Natural killer cell treated with Interleukin-12 subunit alpha and Interleukin-12 subunit beta and Interleukin-15 and Interleukin-18, amount 100 ng/mL, for 72 hours (primary cell): ENCODE measurements around the gene RPL3. TPM values are rescaled to one million over a fixed set of nuclear protein-coding genes. Genes with fewer than 3 reads are reported as not detected.

ENCODE experiments used
- ATAC-seq, 2 donors: fragments of 150-1000 bp; cut with Tn5 transposase in 1 of 2; sonication (Bioruptor Pico), chemical (Tn5 transposase) in 1 of 2; 2 replicates each; pipeline ENCODE4 v1.10.0; 2021
- DNase-seq: peaks from one replicate; pipeline ENCODE4 v3.0.0; 2022; ENCODE audit warnings: low spot score
- H3K27ac Mint-ChIP-seq, 2 donors: 1 replicate in 1 of 2; 2 replicates in 1 of 2; pipeline ENCODE4 v1.8.0; 2022; ENCODE audit warnings: mixed read lengths in 2 of 2, mild to moderate bottlenecking in 1 of 2, moderate library complexity in 1 of 2
- H3K27me3 Mint-ChIP-seq, 2 donors: 1 replicate in 1 of 2; 2 replicates in 1 of 2; pipeline ENCODE4 v1.8.0; 2022; ENCODE audit warnings: mixed read lengths in 2 of 2
- H3K36me3 Mint-ChIP-seq: one replicate; pipeline ENCODE4 v1.8.0; 2022; ENCODE audit warnings: mixed read lengths
- H3K4me1 Mint-ChIP-seq, 2 donors: 1 replicate in 1 of 2; 2 replicates in 1 of 2; pipeline ENCODE4 v1.8.0; 2022; ENCODE audit warnings: low read depth in 2 of 2, mixed read lengths in 2 of 2, mild to moderate bottlenecking in 1 of 2
- H3K4me3 Mint-ChIP-seq: one replicate; pipeline ENCODE4 v1.8.0; 2022; ENCODE audit warnings: mixed read lengths
- H3K9me3 Mint-ChIP-seq: 2 replicates; pipeline ENCODE4 v1.8.0; 2022; ENCODE audit warnings: mixed read lengths
- total RNA-seq, 2 donors: library from RNA; stranded (reverse); gene quantifications; one replicate each; pipeline ENCODE4 v1.2.3, GENCODE V29; 2022

RPL3 gene
- total RNA-seq, 2 donors from 2014 or later = 1,242 to 2,090 TPM

- peak overlapping the region; percentile 100 for H3K27ac Mint-ChIP-seq
- peaks cover 35% of the 10 kb centered on the region for H3K36me3 Mint-ChIP-seq
- peak overlapping the region; percentile 99 for H3K4me3 Mint-ChIP-seq
- no peak for ATAC-seq
- no peaks in the 10 kb centered on the region for H3K27me3 Mint-ChIP-seq
- H3K4me1 Mint-ChIP-seq = peaks cover 47 to 56% of the 10 kb centered on the region in 2 donors
- H3K9me3 Mint-ChIP-seq = no peaks in the 10 kb centered on the region
- DNase-seq = no peak
These were observed 1.5 kb downstream of the RPL3 start for GRCh38 chr22:39317775-39318506.

GRCh38 chr22:39317084-39317774 is 2.2 kb downstream of the RPL3 start:
- DNase-seq (peak; percentile 57), ATAC-seq (no peak)
- Mint-ChIP-seq H3K4me3 (peak overlapping the region; percentile 99), H3K36me3 (peaks cover 41% of the 10 kb centered on the region), H3K27me3 (no peaks in the 10 kb centered on the region), H3K27ac (peak overlapping the region; percentile 100), H3K4me1 (peaks cover 47 to 56% of the 10 kb centered on the region in 2 donors), H3K9me3 (no peaks in the 10 kb centered on the region)

DNA sequence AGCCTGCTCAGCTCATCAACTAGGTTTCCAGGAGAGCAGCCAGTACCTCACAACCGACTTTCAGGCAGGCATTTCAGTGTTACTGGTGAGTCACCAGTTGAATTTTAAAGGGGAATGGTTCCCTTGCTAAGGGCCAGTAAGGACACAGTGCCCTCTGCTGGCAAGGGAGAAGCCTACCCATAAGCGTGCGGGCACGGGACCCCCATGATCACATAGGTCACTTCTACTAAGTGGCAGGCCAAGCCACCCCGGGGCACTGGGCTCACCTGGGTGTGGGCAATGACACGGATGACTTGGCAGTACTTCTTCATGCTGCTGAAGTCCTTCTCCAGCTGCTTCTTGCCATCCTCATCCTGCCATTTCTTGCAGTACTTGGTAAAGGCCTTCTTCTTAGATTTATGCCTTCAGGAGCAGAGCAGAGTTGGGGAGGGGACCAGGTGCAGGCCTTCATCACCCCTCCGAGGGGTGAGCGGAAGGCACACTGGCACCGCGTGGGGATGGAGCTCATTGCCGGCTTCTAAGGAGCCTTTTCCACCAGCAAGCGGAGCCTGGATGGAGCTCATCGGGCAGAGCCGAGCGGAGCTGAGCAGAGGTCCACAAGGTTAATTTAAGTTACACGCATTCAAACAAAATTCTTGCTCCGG is 2.9 kb downstream of the RPL3 start:
- DNase-seq (peak; percentile 80), ATAC-seq (peak; percentile 20 to 31)
- Mint-ChIP-seq H3K36me3 (peaks cover 41% of the 10 kb centered on the region), H3K4me3 (peak overlapping the region; percentile 99), H3K27me3 (no peaks in the 10 kb centered on the region), H3K4me1 (peaks cover 50 to 58% of the 10 kb centered on the region in 2 donors), H3K9me3 (no peaks in the 10 kb centered on the region), H3K27ac (peak overlapping the region; percentile 100)

GRCh38 chr22:39315389-39315788 is 4.0 kb downstream of the RPL3 start:
- DNase-seq (peak; percentile 26), ATAC-seq (no peak)
- Mint-ChIP-seq H3K9me3 (no peaks in the 10 kb centered on the region), H3K4me3 (peak overlapping the region; percentile 99), H3K27me3 (no peaks in the 10 kb centered on the region), H3K4me1 (peaks cover 53 to 57% of the 10 kb centered on the region in 2 donors), H3K27ac (peak overlapping the region; percentile 100), H3K36me3 (peaks cover 41% of the 10 kb centered on the region)

DNA sequence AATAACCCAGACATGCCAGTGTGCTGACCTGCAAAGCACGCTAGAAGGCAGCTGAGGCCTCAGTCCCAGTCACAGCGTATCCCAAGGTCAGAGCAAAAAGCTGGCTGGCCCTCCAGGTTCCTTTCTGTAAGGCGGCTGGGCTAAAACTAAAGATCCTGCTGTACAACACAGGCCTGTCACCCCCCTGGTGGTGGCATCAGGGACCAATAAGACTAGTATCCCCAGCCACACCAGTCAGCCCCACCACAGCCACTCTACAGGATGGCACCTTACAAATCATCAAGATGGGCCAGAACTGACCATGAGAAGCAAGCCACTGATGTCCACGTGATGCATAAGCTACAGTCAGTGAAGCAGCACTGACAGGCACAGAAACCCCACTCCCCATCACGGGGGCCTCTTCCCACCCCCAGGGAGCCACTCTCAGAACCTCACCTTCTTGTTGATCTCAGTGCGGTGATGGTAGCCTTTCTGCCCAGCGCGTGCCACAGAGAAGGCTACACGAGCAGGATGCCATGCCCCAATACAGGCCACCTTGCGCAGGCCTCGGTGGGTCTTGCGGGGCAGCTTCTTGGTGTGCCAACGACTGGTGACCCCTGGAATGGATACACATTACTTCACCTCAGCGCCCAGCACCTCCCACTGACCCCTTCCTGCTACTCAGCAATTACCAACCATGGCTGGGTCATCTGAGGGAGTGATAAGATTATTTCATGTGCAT is 5.0 kb downstream of the RPL3 start:
- peak overlapping the region; percentile 99 for H3K4me3 Mint-ChIP-seq

DNA sequence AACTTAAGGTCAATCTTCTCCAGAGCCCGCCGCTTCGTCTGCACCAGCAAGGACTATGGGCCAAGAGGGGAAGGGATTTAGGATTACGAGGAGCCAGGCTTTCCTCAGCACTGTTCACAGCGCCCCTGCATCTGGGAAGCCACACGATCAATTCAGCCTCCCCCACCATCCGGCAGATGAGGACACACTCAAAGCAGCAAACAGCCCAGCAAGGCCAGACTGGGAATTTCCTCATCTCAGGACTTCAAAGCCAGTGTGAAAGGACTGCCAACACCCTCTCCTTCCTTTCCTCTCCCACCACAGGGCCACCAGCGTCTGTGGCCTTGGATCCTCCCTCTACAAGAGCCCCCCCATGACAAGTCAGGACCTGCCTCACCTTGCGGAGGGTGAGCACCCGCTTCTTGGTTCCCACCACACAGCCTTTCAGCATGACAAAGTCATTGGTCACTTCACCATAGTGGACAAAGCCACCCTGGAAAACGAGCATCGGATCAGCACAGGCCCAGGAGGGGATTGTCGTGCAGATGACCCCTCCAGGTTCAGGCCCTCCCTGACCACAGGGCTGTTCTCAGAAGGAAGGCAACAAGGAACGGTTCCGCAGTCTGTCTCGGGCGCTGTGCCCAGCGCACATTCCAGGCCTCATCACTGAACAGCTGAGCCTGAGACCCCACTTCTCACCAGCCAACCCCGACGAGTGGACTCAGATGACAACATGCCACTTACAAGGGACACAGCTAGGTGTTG is 6.0 kb downstream of the RPL3 start:
- ATAC-seq (no peak), DNase-seq (peak; percentile 53)
- peaks cover 35% of the 10 kb centered on the region for H3K36me3 Mint-ChIP-seq
- H3K9me3 Mint-ChIP-seq = no peaks in the 10 kb centered on the region
- H3K4me3 Mint-ChIP-seq = no peak overlapping the region
- H3K4me1 Mint-ChIP-seq = peaks cover 36 to 50% of the 10 kb centered on the region in 2 donors
- H3K27me3 Mint-ChIP-seq = no peaks in the 10 kb centered on the region
- H3K27ac Mint-ChIP-seq = peak overlapping the region in 1 of 2 donors; percentile 39

More for the DNA sequence above, 5.0 kb downstream of the RPL3 start:
- Mint-ChIP-seq H3K27me3 (no peaks in the 10 kb centered on the region), H3K9me3 (no peaks in the 10 kb centered on the region), H3K4me1 (peaks cover 46 to 56% of the 10 kb centered on the region in 2 donors), H3K36me3 (peaks cover 41% of the 10 kb centered on the region), H3K27ac (peak overlapping the region in 1 of 2 donors; percentile 100)
- ATAC-seq = no peak
- peak; percentile 46 for DNase-seq

DNA sequence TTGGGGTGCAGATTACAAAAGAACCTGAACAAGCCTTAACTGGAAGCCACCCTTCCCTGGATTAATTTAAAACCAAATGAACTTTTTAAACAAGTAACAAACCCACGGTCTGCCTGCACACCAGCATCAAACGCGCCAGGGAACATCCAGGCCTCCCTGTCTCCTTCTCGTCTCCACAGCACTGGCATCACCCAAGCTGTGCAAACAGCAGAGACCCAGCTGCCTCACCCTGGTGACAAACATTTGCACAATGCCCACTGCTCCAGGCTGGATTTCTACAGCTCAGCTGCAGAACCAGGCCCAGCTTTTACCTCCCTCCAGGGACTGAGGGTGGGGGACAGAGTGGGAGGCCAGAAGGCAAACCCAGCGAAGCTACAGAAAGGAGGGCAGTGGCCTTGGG is 7.0 kb downstream of the RPL3 start:
- H3K27ac Mint-ChIP-seq = no peak overlapping the region
- H3K4me3 Mint-ChIP-seq = no peak overlapping the region
- peaks cover 24% of the 10 kb centered on the region for H3K36me3 Mint-ChIP-seq
- H3K27me3 Mint-ChIP-seq = no peaks in the 10 kb centered on the region
- peak; percentile 31 for DNase-seq
- no peak for ATAC-seq
- peaks cover 26 to 40% of the 10 kb centered on the region in 2 donors for H3K4me1 Mint-ChIP-seq
- H3K9me3 Mint-ChIP-seq = no peaks in the 10 kb centered on the region

DNA sequence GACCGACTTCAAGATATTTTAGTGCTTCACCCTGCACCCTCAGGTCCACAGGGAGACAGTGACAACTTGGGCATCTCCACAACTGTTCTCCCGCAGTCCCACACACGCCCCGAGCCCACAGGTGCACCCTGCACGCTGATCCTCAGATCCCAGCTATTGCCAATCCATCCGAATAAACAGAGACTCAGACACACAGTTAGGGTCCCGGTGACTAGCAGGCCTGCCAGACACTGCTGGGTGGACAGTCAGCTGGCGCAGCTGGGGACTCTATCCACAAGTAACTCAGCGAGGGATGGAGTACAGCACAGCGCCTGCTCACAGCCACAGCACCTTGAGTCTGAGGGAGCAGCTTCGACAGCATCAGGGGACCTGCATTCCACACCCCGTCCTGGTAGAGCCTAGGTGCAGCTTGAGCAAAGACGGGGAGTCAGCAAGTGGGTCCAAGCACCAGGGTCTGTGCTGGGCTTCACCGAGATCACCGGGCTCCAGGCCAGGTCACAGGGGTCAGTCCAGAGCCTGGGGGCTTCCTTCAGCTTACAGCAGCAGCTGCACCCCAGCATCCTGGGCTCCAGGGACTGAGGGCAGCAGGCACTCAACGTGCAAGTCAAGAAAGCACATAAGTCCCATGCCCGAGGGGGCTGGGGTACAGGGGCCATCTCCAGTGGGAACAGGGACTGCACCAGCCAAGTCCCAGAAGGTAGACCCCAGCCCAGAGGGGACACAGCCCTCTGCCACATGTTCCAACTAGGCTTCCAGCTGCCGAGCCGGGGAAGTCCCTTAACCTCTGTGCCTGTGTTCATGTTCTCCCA is 7.6 kb downstream of the RPL3 start:
- DNase-seq (peak; percentile 57), ATAC-seq (peak in 1 of 2 donors; percentile 0)
- Mint-ChIP-seq H3K4me3 (no peak overlapping the region), H3K27me3 (no peaks in the 10 kb centered on the region), H3K9me3 (no peaks in the 10 kb centered on the region), H3K4me1 (peaks cover 22 to 36% of the 10 kb centered on the region in 2 donors), H3K27ac (peak overlapping the region; percentile 9 to 66), H3K36me3 (peaks cover 20% of the 10 kb centered on the region)

DNA sequence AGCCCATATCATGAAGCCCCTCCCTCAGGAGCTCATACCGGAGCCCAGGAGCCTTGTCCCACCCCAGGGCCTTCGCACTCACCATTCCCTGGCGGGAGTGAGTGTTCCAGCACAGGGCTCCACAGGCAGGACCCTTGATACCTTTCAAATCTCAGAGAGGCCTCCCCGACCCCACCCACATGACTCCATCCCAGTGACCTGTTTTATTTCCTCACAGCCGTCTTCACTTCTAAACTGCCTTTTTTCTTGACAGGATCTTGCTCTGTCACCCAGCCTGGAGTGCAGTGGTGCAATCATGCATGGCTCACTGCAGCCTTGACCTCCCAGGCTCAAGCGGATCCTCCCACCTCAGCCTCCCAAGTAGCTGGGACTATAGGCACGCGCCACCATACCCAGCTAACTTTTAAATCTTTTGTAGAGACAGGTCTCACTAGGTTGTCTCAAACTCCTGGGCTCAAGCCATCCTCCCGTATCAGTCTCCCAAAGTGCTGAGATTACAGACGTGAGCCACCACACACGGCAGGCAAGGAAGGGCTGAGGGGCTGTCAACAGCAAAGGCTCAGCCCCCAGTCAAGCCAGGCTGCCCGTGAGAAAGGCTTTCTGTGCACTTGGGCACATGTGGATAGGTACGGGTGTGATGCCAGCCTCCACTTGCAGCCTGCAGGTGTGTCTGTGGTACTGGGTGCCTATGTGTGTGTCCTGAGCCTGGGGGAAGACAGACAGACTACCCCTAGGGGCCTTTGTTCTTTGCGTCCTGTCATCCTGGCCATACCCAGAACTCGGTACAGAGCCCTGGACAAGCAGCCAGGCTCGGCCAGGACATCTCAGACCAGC is 9.3 kb downstream of the RPL3 start:
- Mint-ChIP-seq H3K27ac (no peak overlapping the region), H3K27me3 (no peaks in the 10 kb centered on the region), H3K4me1 (peaks cover 15 to 20% of the 10 kb centered on the region in 2 donors), H3K9me3 (no peaks in the 10 kb centered on the region), H3K4me3 (no peak overlapping the region), H3K36me3 (peaks cover 16% of the 10 kb centered on the region)
- peak; percentile 1 to 29 for ATAC-seq
- peak; percentile 53 for DNase-seq

GRCh38 chr22:39309364-39309861 is 10.0 kb downstream of the RPL3 start:
- no peak overlapping the region for H3K4me3 Mint-ChIP-seq
- H3K36me3 Mint-ChIP-seq = peaks cover 15% of the 10 kb centered on the region
- no peaks in the 10 kb centered on the region for H3K27me3 Mint-ChIP-seq
- no peak for ATAC-seq
- no peak overlapping the region for H3K27ac Mint-ChIP-seq
- no peaks in the 10 kb centered on the region for H3K9me3 Mint-ChIP-seq
- peaks cover 10 to 15% of the 10 kb centered on the region in 2 donors for H3K4me1 Mint-ChIP-seq
- no peak for DNase-seq

DNA sequence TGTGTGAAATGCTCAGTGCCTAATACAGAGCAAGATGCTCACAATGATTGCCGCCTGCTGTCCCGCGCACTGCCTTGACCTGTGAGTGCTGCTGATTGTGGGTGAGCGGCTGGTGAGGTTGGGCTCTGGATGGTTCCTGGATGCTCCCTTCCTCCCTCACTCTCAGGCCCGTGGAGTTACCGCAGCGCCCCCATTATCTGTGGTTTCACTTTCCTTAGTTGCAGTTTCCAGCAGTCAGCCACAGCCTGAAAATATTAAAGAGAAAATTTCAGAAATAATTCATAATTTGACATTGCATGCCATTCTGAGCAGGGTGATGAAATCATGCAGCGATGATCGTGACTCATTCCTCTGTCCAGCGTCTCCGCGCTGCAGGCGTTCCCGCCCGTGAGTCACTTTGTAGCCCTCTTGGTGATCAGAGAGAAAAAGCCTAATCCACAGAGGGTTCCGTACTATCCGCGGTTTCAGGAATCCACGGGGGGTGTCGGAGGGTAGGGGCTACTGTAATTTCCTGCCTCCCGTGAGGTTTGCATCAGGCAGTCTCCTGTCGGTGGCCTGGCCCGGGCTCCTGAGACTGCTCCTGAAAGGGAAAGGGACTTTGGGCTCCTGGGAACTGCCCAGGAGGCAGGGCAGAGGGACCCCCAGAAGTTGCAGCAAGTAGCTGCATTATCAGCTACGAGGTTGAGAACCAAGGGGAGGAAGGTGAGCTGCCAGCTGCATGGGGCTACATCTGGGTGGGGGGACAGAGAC is 10.6 kb downstream of the RPL3 start:
- ATAC-seq (no peak), DNase-seq (no peak)
- H3K4me3 Mint-ChIP-seq = no peak overlapping the region
- H3K9me3 Mint-ChIP-seq = no peaks in the 10 kb centered on the region
- no peak overlapping the region for H3K27ac Mint-ChIP-seq
- H3K36me3 Mint-ChIP-seq = peaks cover 15% of the 10 kb centered on the region
- peaks cover 10 to 15% of the 10 kb centered on the region in 2 donors for H3K4me1 Mint-ChIP-seq
- H3K27me3 Mint-ChIP-seq = no peaks in the 10 kb centered on the region
